H9 (cell line): Measurements from ENCODE around the gene OR5B3. TPM values are rescaled to one million over a fixed set of nuclear protein-coding genes. Genes with fewer than 3 reads are reported as not detected.

ENCODE experiments used
- DNase-seq: peaks from one replicate; pipeline ENCODE4 v3.0.0-alpha.2; 2017
- H2AFZ ChIP-seq: one replicate; pipeline ENCODE4 v1.6.1; 2013; ENCODE audit warnings: mild to moderate bottlenecking, low read length, control low read depth, moderate library complexity
- H2AK5ac ChIP-seq: 2 replicates; pipeline ENCODE4 v1.6.1; 2013; ENCODE audit warnings: low read length, control low read depth, mixed read lengths; ENCODE audit not compliant: insufficient read length
- H2BK120ac ChIP-seq: one replicate; pipeline ENCODE4 v1.6.1; 2013; ENCODE audit warnings: low read depth, mild to moderate bottlenecking, low read length, control low read depth, inconsistent platforms; ENCODE audit not compliant: poor library complexity, severe bottlenecking
- H2BK12ac ChIP-seq: 2 replicates; pipeline ENCODE4 v1.6.1; 2013; ENCODE audit warnings: low read length, control low read depth, mixed read lengths, low read depth; ENCODE audit not compliant: insufficient read length
- H2BK15ac ChIP-seq: 2 replicates; pipeline ENCODE4 v1.6.1; 2013; ENCODE audit warnings: low read depth, low read length, control low read depth
- H2BK20ac ChIP-seq: one replicate; pipeline ENCODE4 v1.6.1; 2013; ENCODE audit warnings: low read depth, mild to moderate bottlenecking, low read length, control low read depth, inconsistent platforms; ENCODE audit not compliant: poor library complexity, severe bottlenecking
- H2BK5ac ChIP-seq: 2 replicates; pipeline ENCODE4 v1.6.1; 2013; ENCODE audit warnings: low read length, control low read depth, mixed read lengths; ENCODE audit not compliant: insufficient read length
- H3K14ac ChIP-seq: 2 replicates; pipeline ENCODE4 v1.6.1; 2013; ENCODE audit warnings: low read length, control low read depth; ENCODE audit not compliant: insufficient read depth
- H3K18ac ChIP-seq: 2 replicates; pipeline ENCODE4 v1.6.1; 2013; ENCODE audit warnings: low read depth, mild to moderate bottlenecking, mixed read lengths, low read length, control low read depth; ENCODE audit not compliant: insufficient read length
- H3K23ac ChIP-seq: 2 replicates; pipeline ENCODE4 v1.6.1; 2013; ENCODE audit warnings: low read length, control low read depth, mixed read lengths, low read depth; ENCODE audit not compliant: insufficient read length
- H3K23me2 ChIP-seq: 2 replicates; pipeline ENCODE4 v1.6.1; 2013; ENCODE audit warnings: low read depth, mild to moderate bottlenecking, mixed read lengths, low read length, control low read depth; ENCODE audit not compliant: insufficient read length, poor library complexity, severe bottlenecking
- H3K27ac ChIP-seq: 2 replicates; pipeline ENCODE4 v1.5.1; 2013; ENCODE audit warnings: low read length, control low read depth, mixed read lengths, low read depth; ENCODE audit not compliant: insufficient read length
- H3K27me3 ChIP-seq: 2 replicates; pipeline ENCODE4 v1.6.1; 2013; ENCODE audit warnings: low read length, control low read depth, inconsistent platforms; ENCODE audit not compliant: insufficient read depth
- H3K4ac ChIP-seq: 2 replicates; pipeline ENCODE4 v1.6.1; 2013; ENCODE audit warnings: low read depth, mild to moderate bottlenecking, control low read depth, inconsistent platforms, low read length, moderate library complexity
- H3K4me1 ChIP-seq: 2 replicates; pipeline ENCODE4 v1.6.1; 2013; ENCODE audit warnings: low read length, control low read depth, inconsistent platforms; ENCODE audit not compliant: insufficient read depth
- H3K4me2 ChIP-seq: 2 replicates; pipeline ENCODE4 v1.6.1; 2013; ENCODE audit warnings: low read length, control low read depth, mixed read lengths; ENCODE audit not compliant: insufficient read length, insufficient read depth
- H3K56ac ChIP-seq: 2 replicates; pipeline ENCODE4 v1.6.1; 2013; ENCODE audit warnings: low read depth, mild to moderate bottlenecking, mixed read lengths, low read length, control low read depth; ENCODE audit not compliant: insufficient read length
- H3K79me1 ChIP-seq: 2 replicates; pipeline ENCODE4 v1.6.1; 2013; ENCODE audit warnings: low read depth, mild to moderate bottlenecking, moderate library complexity, low read length, control low read depth, inconsistent platforms; ENCODE audit not compliant: insufficient read depth, poor library complexity, severe bottlenecking
- H3K79me2 ChIP-seq: 2 replicates; pipeline ENCODE4 v1.6.1; 2013; ENCODE audit warnings: low read length, control low read depth, inconsistent platforms; ENCODE audit not compliant: insufficient read depth
- H3K9ac ChIP-seq: 2 replicates; pipeline ENCODE4 v1.6.1; 2013; ENCODE audit warnings: low read length, control low read depth, mixed read lengths; ENCODE audit not compliant: insufficient read length; ENCODE audit errors: extremely low read depth
- H3K9me3 ChIP-seq: one replicate; pipeline ENCODE4 v1.6.1; 2013; ENCODE audit warnings: low read depth, low read length, inconsistent platforms; ENCODE audit not compliant: control insufficient read depth
- H3T11ph ChIP-seq: one replicate; pipeline ENCODE4 v1.6.1; 2013; ENCODE audit warnings: mild to moderate bottlenecking, low read length, control low read depth, inconsistent platforms
- H4K20me1 ChIP-seq: one replicate; pipeline ENCODE4 v1.6.1; 2013; ENCODE audit not compliant: control insufficient read depth, insufficient read length, insufficient read depth
- H4K5ac ChIP-seq: 2 replicates; pipeline ENCODE4 v1.6.1; 2013; ENCODE audit warnings: low read depth, mild to moderate bottlenecking, mixed read lengths, low read length, control low read depth; ENCODE audit not compliant: insufficient read length
- H4K8ac ChIP-seq: replicated peaks from 2 replicates; pipeline ENCODE4 v1.6.1; 2013; ENCODE audit warnings: low read length, control low read depth, mixed read lengths, low read depth; ENCODE audit not compliant: insufficient read length
- H4K91ac ChIP-seq: 2 replicates; pipeline ENCODE4 v1.6.1; 2013; ENCODE audit warnings: low read depth, mild to moderate bottlenecking, moderate library complexity, mixed read lengths, low read length, control low read depth; ENCODE audit not compliant: insufficient read length
- H3K27ac Mint-ChIP-seq, 3 experiments: 2 replicates in 2 of 3; 3 replicates in 1 of 3; pipeline ENCODE4 v1.8.0; 2020 to 2021; ENCODE audit warnings: mixed read lengths in 3 of 3, mild to moderate bottlenecking in 1 of 3, moderate library complexity in 1 of 3
- H3K27me3 Mint-ChIP-seq: 2 replicates; pipeline ENCODE4 v1.8.0; 2021; ENCODE audit warnings: low read depth, mild to moderate bottlenecking, moderate library complexity, mixed read lengths
- H3K36me3 Mint-ChIP-seq, 3 experiments: 2 replicates in 2 of 3; 3 replicates in 1 of 3; pipeline ENCODE4 v1.8.0; 2020 to 2021; ENCODE audit warnings: low read depth in 3 of 3, mixed read lengths in 3 of 3; ENCODE audit not compliant: insufficient read depth in 1 of 3
- H3K4me1 Mint-ChIP-seq, 2 experiments: 2 replicates each; pipeline ENCODE4 v1.8.0; 2020; ENCODE audit warnings: mixed read lengths in 2 of 2
- H3K4me3 Mint-ChIP-seq, 2 experiments: 2 replicates in 1 of 2; 3 replicates in 1 of 2; pipeline ENCODE4 v1.8.0; 2020 to 2021; ENCODE audit warnings: mild to moderate bottlenecking in 2 of 2, mixed read lengths in 2 of 2, moderate library complexity in 1 of 2
- H3K9me3 Mint-ChIP-seq, 2 experiments: 2 replicates in 1 of 2; 3 replicates in 1 of 2; pipeline ENCODE4 v1.8.0; 2020; ENCODE audit warnings: mild to moderate bottlenecking in 2 of 2, mixed read lengths in 2 of 2, moderate library complexity in 1 of 2
- CTCF ChIP-seq: fragments of 200-600 bp; sonication (generic); conservative IDR thresholded peaks from 3 replicates; pipeline ENCODE4 v1.8.0; 2021; ENCODE audit warnings: antibody characterized with exemption, mild to moderate bottlenecking
- WGBS: extraction: QIAGEN DNeasy Blood & Tissue Kit; methylation state at CpG from one replicate; pipeline ENCODE4 v1.1.7; 2013; ENCODE audit warnings: missing lambda C conversion rate, low lambda C conversion rate, mixed read lengths; ENCODE audit not compliant: insufficient read length; ENCODE audit errors: extremely low coverage; 5-methylcytosine and 5-hydroxymethylcytosine counted together
- total RNA-seq: library from RNA; stranded (reverse); gene quantifications from 2 replicates; pipeline ENCODE4 v1.2.1, GENCODE V29; 2021

The OR5B3 gene
- total RNA-seq, 1 experiment from 2014 or later = not detected

- H3K23ac ChIP-seq = no peak overlapping the region
- TF ChIP-seq CTCF = no peak
- H2BK20ac ChIP-seq = no peak overlapping the region
Observed at GRCh38 chr11:58438486-58438885, 31.8 kb upstream of the OR5B3 start.

More at GRCh38 chr11:58438486-58438885, 31.8 kb upstream of the OR5B3 start:
- H3K9me3 ChIP-seq = no peaks in the 10 kb centered on the region
- no peak for DNase-seq
- Mint-ChIP-seq H3K36me3 (peaks cover 0 to 10% (median 0%) of the 10 kb centered on the region in 3 experiments; a peak in 3 of 7 replicates), H3K4me3 (no peak overlapping the region), H3K9me3 (peaks cover 7 to 9% of the 10 kb centered on the region in 2 experiments; a peak in 4 of 5 replicates), H3K4me1 (no peaks in the 10 kb centered on the region), H3K27ac (no peak overlapping the region), H3K27me3 (peaks cover 1% of the 10 kb centered on the region; the same call in 1 of the 2 replicates)
- no peak overlapping the region for H2AK5ac ChIP-seq
- no peak overlapping the region for H3K14ac ChIP-seq
- H4K20me1 ChIP-seq = no peaks in the 10 kb centered on the region
- no peaks in the 10 kb centered on the region for H3K4me1 ChIP-seq
- no peak overlapping the region for H2BK120ac ChIP-seq
- H3K23me2 ChIP-seq = no peaks in the 10 kb centered on the region
- no peaks in the 10 kb centered on the region for H3K79me2 ChIP-seq
- no peak overlapping the region for H2BK5ac ChIP-seq
- no peak overlapping the region for H3K4me2 ChIP-seq
- no peak overlapping the region for H3K27ac ChIP-seq
- no peak overlapping the region for H2BK15ac ChIP-seq
- H3K79me1 ChIP-seq = no peaks in the 10 kb centered on the region
- WGBS = no CpG with 5 or more reads among the region's 4 CpGs
- no peak overlapping the region for H2BK12ac ChIP-seq
- no peak overlapping the region for H3K9ac ChIP-seq
- H3K18ac ChIP-seq = no peak overlapping the region
- no peak overlapping the region for H4K8ac ChIP-seq
- H2AFZ ChIP-seq = no peak overlapping the region
- H3K56ac ChIP-seq = no peak overlapping the region
- H3T11ph ChIP-seq = no peak overlapping the region
- H3K4ac ChIP-seq = no peak overlapping the region
- H4K5ac ChIP-seq = no peak overlapping the region
- no peaks in the 10 kb centered on the region for H3K27me3 ChIP-seq
- no peak overlapping the region for H4K91ac ChIP-seq
